ENCODE data around the gene LHFPL6.

Gene LHFPL6

GRCh38 chr13:39405596-39406205, 197.3 kb downstream of the LHFPL6 start:
- no peak overlapping the region for H3K23ac ChIP-seq (ENCODE audit: low read length)
- no peaks in the 10 kb centered on the region for H3K79me2 ChIP-seq (ENCODE audit: control insufficient read depth, insufficient read depth, low read length, poor library complexity)
- H3K4ac ChIP-seq (ENCODE audit: low read depth, low read length), result no peak overlapping the region
- no peaks in the 10 kb centered on the region for H3K36me3 ChIP-seq (ENCODE audit: control insufficient read depth in 1 of 2, insufficient read depth in 2 of 2, low read length in 2 of 2)
- no CpG with 5 or more reads among the region's 7 CpGs for WGBS (ENCODE audit: extremely low coverage, insufficient coverage, insufficient read length)
- no peak overlapping the region for H3K18ac ChIP-seq (ENCODE audit: low read length)
- H3K9me3 ChIP-seq (ENCODE audit: insufficient read depth, low read depth, low read length), result no peaks in the 10 kb centered on the region
- H3K27me3 ChIP-seq (ENCODE audit: insufficient read depth, low read length), result no peaks in the 10 kb centered on the region
- H2BK5ac ChIP-seq (ENCODE audit: low read depth, low read length, poor library complexity), result no peak overlapping the region
- peak overlapping the region; percentile 2 for H3K4me2 ChIP-seq (ENCODE audit: low read length)
- no peak overlapping the region for H2AK5ac ChIP-seq (ENCODE audit: low read length)
- H3K4me1 ChIP-seq (ENCODE audit: control insufficient read depth in 1 of 2, insufficient read depth in 2 of 2, low read length in 2 of 2), result peaks cover 1 to 2% of the 10 kb centered on the region in 2 experiments
- no peak for DNase-seq
- no peak overlapping the region for H2BK120ac ChIP-seq (ENCODE audit: insufficient read depth, low read length, poor library complexity)
- H3K14ac ChIP-seq (ENCODE audit: low read length), result no peak overlapping the region
- no peak overlapping the region for H4K12ac ChIP-seq (ENCODE audit: low read depth, low read length)
- H2BK12ac ChIP-seq (ENCODE audit: low read length), result no peak overlapping the region
- no peak overlapping the region for H4K91ac ChIP-seq (ENCODE audit: low read depth, low read length)
- no peaks in the 10 kb centered on the region for H3K79me1 ChIP-seq (ENCODE audit: low read length)
- no peak overlapping the region for H4K8ac ChIP-seq (ENCODE audit: low read depth, low read length)
- no peak overlapping the region for H3K27ac ChIP-seq (ENCODE audit: low read depth, low read length)
- no peak overlapping the region for H2AFZ ChIP-seq (ENCODE audit: insufficient read depth, low read length, poor library complexity)
- no peak overlapping the region for H3K4me3 ChIP-seq (ENCODE audit: low read depth, low read length)
- H3K9ac ChIP-seq (ENCODE audit: low read length), result no peak overlapping the region

- H3K14ac ChIP-seq (ENCODE audit: low read length), result no peak overlapping the region
- H2BK120ac ChIP-seq (ENCODE audit: insufficient read depth, low read length, poor library complexity), result no peak overlapping the region
- H3K4me3 ChIP-seq (ENCODE audit: low read depth, low read length), result no peak overlapping the region
- H3K9me3 ChIP-seq (ENCODE audit: insufficient read depth, low read depth, low read length), result no peaks in the 10 kb centered on the region
- H3K79me2 ChIP-seq (ENCODE audit: control insufficient read depth, insufficient read depth, low read length, poor library complexity), result no peaks in the 10 kb centered on the region
- no peak overlapping the region for H2AK5ac ChIP-seq (ENCODE audit: low read length)
- WGBS (ENCODE audit: extremely low coverage, insufficient coverage, insufficient read length), result no CpG with 5 or more reads among the region's 2 CpGs
- H3K23ac ChIP-seq (ENCODE audit: low read length), result no peak overlapping the region
- H4K8ac ChIP-seq (ENCODE audit: low read depth, low read length), result no peak overlapping the region
- no peak overlapping the region for H4K91ac ChIP-seq (ENCODE audit: low read depth, low read length)
- no peaks in the 10 kb centered on the region for H3K79me1 ChIP-seq (ENCODE audit: low read length)
- no peak overlapping the region for H2BK12ac ChIP-seq (ENCODE audit: low read length)
- no peaks in the 10 kb centered on the region for H3K36me3 ChIP-seq (ENCODE audit: control insufficient read depth in 1 of 2, insufficient read depth in 2 of 2, low read length in 2 of 2)
- H3K4me2 ChIP-seq (ENCODE audit: low read length), result no peak overlapping the region
- H3K27ac ChIP-seq (ENCODE audit: low read depth, low read length), result no peak overlapping the region
- no peak for DNase-seq
- H2BK5ac ChIP-seq (ENCODE audit: low read depth, low read length, poor library complexity), result no peak overlapping the region
- no peak overlapping the region for H3K18ac ChIP-seq (ENCODE audit: low read length)
- no peaks in the 10 kb centered on the region for H3K27me3 ChIP-seq (ENCODE audit: insufficient read depth, low read length)
- H3K4ac ChIP-seq (ENCODE audit: low read depth, low read length), result no peak overlapping the region
- no peak overlapping the region for H3K9ac ChIP-seq (ENCODE audit: low read length)
- no peak overlapping the region for H2AFZ ChIP-seq (ENCODE audit: insufficient read depth, low read length, poor library complexity)
- no peak overlapping the region for H4K12ac ChIP-seq (ENCODE audit: low read depth, low read length)
- peaks cover 1 to 2% of the 10 kb centered on the region in 2 experiments for H3K4me1 ChIP-seq (ENCODE audit: control insufficient read depth in 1 of 2, insufficient read depth in 2 of 2, low read length in 2 of 2)
Observed at GRCh38 chr13:39405107-39405506, 197.9 kb downstream of the LHFPL6 start.

- H3K14ac ChIP-seq (ENCODE audit: low read length), result no peak overlapping the region
- no peaks in the 10 kb centered on the region for H3K36me3 ChIP-seq (ENCODE audit: control insufficient read depth in 1 of 2, insufficient read depth in 2 of 2, low read length in 2 of 2)
- H3K79me2 ChIP-seq (ENCODE audit: control insufficient read depth, insufficient read depth, low read length, poor library complexity), result peaks cover 2% of the 10 kb centered on the region
- no peak overlapping the region for H3K23ac ChIP-seq (ENCODE audit: low read length)
- no peaks in the 10 kb centered on the region for H3K27me3 ChIP-seq (ENCODE audit: insufficient read depth, low read length)
- H3K9me3 ChIP-seq (ENCODE audit: insufficient read depth, low read depth, low read length), result no peaks in the 10 kb centered on the region
- H4K91ac ChIP-seq (ENCODE audit: low read depth, low read length), result no peak overlapping the region
- no peak overlapping the region for H4K12ac ChIP-seq (ENCODE audit: low read depth, low read length)
- H2AK5ac ChIP-seq (ENCODE audit: low read length), result no peak overlapping the region
- peak in 1 of 2 donors; percentile 36 for DNase-seq
- no peak overlapping the region for H4K8ac ChIP-seq (ENCODE audit: low read depth, low read length)
- no peak overlapping the region for H2BK12ac ChIP-seq (ENCODE audit: low read length)
- no peak overlapping the region for H3K27ac ChIP-seq (ENCODE audit: low read depth, low read length)
- no peak overlapping the region for H2BK5ac ChIP-seq (ENCODE audit: low read depth, low read length, poor library complexity)
- H3K4me3 ChIP-seq (ENCODE audit: low read depth, low read length), result no peak overlapping the region
- H3K4ac ChIP-seq (ENCODE audit: low read depth, low read length), result no peak overlapping the region
- no peak overlapping the region for H3K18ac ChIP-seq (ENCODE audit: low read length)
- H3K79me1 ChIP-seq (ENCODE audit: low read length), result no peaks in the 10 kb centered on the region
- no peak overlapping the region for H3K9ac ChIP-seq (ENCODE audit: low read length)
- H3K4me1 ChIP-seq (ENCODE audit: control insufficient read depth in 1 of 2, insufficient read depth in 2 of 2, low read length in 2 of 2), result peaks cover 1 to 2% of the 10 kb centered on the region in 2 experiments
- H3K4me2 ChIP-seq (ENCODE audit: low read length), result no peak overlapping the region
- no peak overlapping the region for H2AFZ ChIP-seq (ENCODE audit: insufficient read depth, low read length, poor library complexity)
- no peak overlapping the region for H2BK120ac ChIP-seq (ENCODE audit: insufficient read depth, low read length, poor library complexity)
Observed at GRCh38 chr13:39403106-39403505, 199.9 kb downstream of the LHFPL6 start.

GRCh38 chr13:39402221-39402970, 200.6 kb downstream of the LHFPL6 start:
- no peaks in the 10 kb centered on the region for H3K27me3 ChIP-seq (ENCODE audit: insufficient read depth, low read length)
- no peak overlapping the region for H2BK120ac ChIP-seq (ENCODE audit: insufficient read depth, low read length, poor library complexity)
- no peaks in the 10 kb centered on the region for H3K9me3 ChIP-seq (ENCODE audit: insufficient read depth, low read depth, low read length)
- H2BK12ac ChIP-seq (ENCODE audit: low read length), result no peak overlapping the region
- H3K79me1 ChIP-seq (ENCODE audit: low read length), result no peaks in the 10 kb centered on the region
- H3K9ac ChIP-seq (ENCODE audit: low read length), result no peak overlapping the region
- no peak overlapping the region for H4K12ac ChIP-seq (ENCODE audit: low read depth, low read length)
- H3K14ac ChIP-seq (ENCODE audit: low read length), result no peak overlapping the region
- H2AFZ ChIP-seq (ENCODE audit: insufficient read depth, low read length, poor library complexity), result no peak overlapping the region
- H3K4me3 ChIP-seq (ENCODE audit: low read depth, low read length), result no peak overlapping the region
- H3K4ac ChIP-seq (ENCODE audit: low read depth, low read length), result no peak overlapping the region
- peaks cover 1 to 2% of the 10 kb centered on the region in 2 experiments for H3K4me1 ChIP-seq (ENCODE audit: control insufficient read depth in 1 of 2, insufficient read depth in 2 of 2, low read length in 2 of 2)
- DNase-seq, result peak; percentile 59 to 86
- H3K23ac ChIP-seq (ENCODE audit: low read length), result no peak overlapping the region
- no peak overlapping the region for H4K8ac ChIP-seq (ENCODE audit: low read depth, low read length)
- H3K79me2 ChIP-seq (ENCODE audit: control insufficient read depth, insufficient read depth, low read length, poor library complexity), result peaks cover 2% of the 10 kb centered on the region
- WGBS (ENCODE audit: extremely low coverage, insufficient coverage, insufficient read length), result no CpG with 5 or more reads among the region's 3 CpGs
- no peak overlapping the region for H3K18ac ChIP-seq (ENCODE audit: low read length)
- no peak overlapping the region for H2BK5ac ChIP-seq (ENCODE audit: low read depth, low read length, poor library complexity)
- H3K36me3 ChIP-seq (ENCODE audit: control insufficient read depth in 1 of 2, insufficient read depth in 2 of 2, low read length in 2 of 2), result no peaks in the 10 kb centered on the region
- no peak overlapping the region for H3K27ac ChIP-seq (ENCODE audit: low read depth, low read length)
- no peak overlapping the region for H4K91ac ChIP-seq (ENCODE audit: low read depth, low read length)
- H2AK5ac ChIP-seq (ENCODE audit: low read length), result no peak overlapping the region
- H3K4me2 ChIP-seq (ENCODE audit: low read length), result no peak overlapping the region

Data from trophoblast cell (in vitro differentiated cells and primary cell).